Panc1 (cell line): Measurements from ENCODE around the gene BICDL2. TPM values are rescaled to one million over a fixed set of nuclear protein-coding genes. Genes with fewer than 3 reads are reported as not detected.

ENCODE experiments used
- ATAC-seq: fragments of 200-7000 bp; cut with Tn5 transposase; 2 replicates; pipeline ENCODE4 v1.9.1; 2020; ENCODE audit warnings: mild to moderate bottlenecking, moderate library complexity
- BruUV-seq: library from RNA; stranded (reverse); fragments of 400-500 nt; replicated peaks from 2 replicates; lab custom pipeline; 2021; lab: Mats Ljungman, UMichigan
- CTCF ChIA-PET: fragments of 300-600 bp; sonication (Branson Sonifier 250); formaldehyde crosslinking; loops from one replicate; lab custom pipeline; 2022; ENCODE audit warnings: antibody characterized with exemption; lab: Charles Lee
- POLR2A ChIA-PET: fragments of 300-600 bp; sonication (Branson Sonifier 250); formaldehyde crosslinking; loops from one replicate; lab custom pipeline; 2022; ENCODE audit warnings: antibody characterized with exemption; lab: Charles Lee
- DNase-seq: peaks from one replicate; pipeline ENCODE4 v3.0.0-alpha.2; 2010; ENCODE audit warnings: low read depth, low spot score
- H3K27ac ChIP-seq: 2 replicates; pipeline ENCODE4 v1.5.1; 2011; ENCODE audit warnings: mild to moderate bottlenecking, low read length, inconsistent platforms
- H3K27me3 ChIP-seq: fragments of 200-500 bp; sonication (Bioruptor generic); 2 replicates; pipeline ENCODE4 v1.6.0; 2014; ENCODE audit warnings: low read length, inconsistent platforms; ENCODE audit not compliant: control insufficient read depth, insufficient read depth
- H3K36me3 ChIP-seq: fragments of 200-500 bp; sonication (Bioruptor generic); 2 replicates; pipeline ENCODE4 v1.5.1; 2014; ENCODE audit warnings: inconsistent platforms, mild to moderate bottlenecking, low read length, moderate library complexity; ENCODE audit not compliant: control insufficient read depth, insufficient read depth
- H3K4me1 ChIP-seq: 2 replicates; pipeline ENCODE4 v1.5.1; 2011; ENCODE audit warnings: inconsistent platforms, mild to moderate bottlenecking, low read length, moderate library complexity; ENCODE audit not compliant: control insufficient read depth, insufficient read depth
- H3K4me3 ChIP-seq, 2 experiments: 2 replicates each; pipeline ENCODE4 v1.5.1; 2011 to 2012; ENCODE audit warnings: low read depth in 2 of 2, low read length in 2 of 2, mild to moderate bottlenecking in 2 of 2, inconsistent platforms in 1 of 2, moderate library complexity in 1 of 2
- H3K9me3 ChIP-seq: fragments of 200-500 bp; sonication (Bioruptor generic); 2 replicates; pipeline ENCODE4 v1.5.1; 2014; ENCODE audit warnings: low read depth, mild to moderate bottlenecking, inconsistent platforms, low read length, moderate library complexity; ENCODE audit not compliant: control insufficient read depth, insufficient read depth
- POLR2AphosphoS5 ChIP-seq: IDR thresholded peaks from 2 replicates; pipeline ENCODE4 v1.6.1; 2012; ENCODE audit warnings: mild to moderate bottlenecking, low read depth, low read length, moderate library complexity
- SIN3A ChIP-seq: IDR thresholded peaks from 2 replicates; pipeline ENCODE4 v1.6.1; 2012; ENCODE audit warnings: low read depth, mild to moderate bottlenecking, low read length, moderate library complexity, borderline replicate concordance; ENCODE audit not compliant: insufficient read depth
- TCF7L2 ChIP-seq: IDR thresholded peaks from 2 replicates; pipeline ENCODE4 v1.6.1; 2011; ENCODE audit warnings: mild to moderate bottlenecking, low read depth, low read length, inconsistent platforms
- in situ Hi-C: cut with HindIII; loops from 2 replicates; pipeline ENCODE4 v1.10.0; 2016; ENCODE audit warnings: low sequenced_read_pairs, low pct_unique_long_range_greater_than_20kb
- intact Hi-C: fragments of 100-400 bp; cut with micrococcal nuclease; formaldehyde crosslinking; loops from one replicate; pipeline ENCODE4 v1.10.0; 2022; ENCODE audit not compliant: unreplicated experiment
- total RNA-seq: library from RNA; stranded (reverse); gene quantifications from one replicate; pipeline ENCODE4 v1.2.1, GENCODE V29; 2021; ENCODE audit not compliant: unreplicated experiment
- TF ChIP-seq, protein P1 (sequence below), 2 experiments: IDR thresholded peaks; 2 replicates each; pipeline ENCODE4 v1.6.1; 2011 to 2012; ENCODE audit warnings: low read depth in 2 of 2, control low read depth in 1 of 2, low read length in 1 of 2, mild to moderate bottlenecking in 1 of 2, moderate library complexity in 1 of 2; ENCODE audit not compliant: insufficient read depth in 1 of 2
- TF ChIP-seq, protein P2 (sequence below): fragments of 450-650 bp; IDR thresholded peaks from 2 replicates; pipeline ENCODE4 v1.5.1; 2017; ENCODE audit warnings: mild to moderate bottlenecking

Gene BICDL2
- total RNA-seq, 1 experiment from 2014 or later: 0.21 TPM

DNA sequence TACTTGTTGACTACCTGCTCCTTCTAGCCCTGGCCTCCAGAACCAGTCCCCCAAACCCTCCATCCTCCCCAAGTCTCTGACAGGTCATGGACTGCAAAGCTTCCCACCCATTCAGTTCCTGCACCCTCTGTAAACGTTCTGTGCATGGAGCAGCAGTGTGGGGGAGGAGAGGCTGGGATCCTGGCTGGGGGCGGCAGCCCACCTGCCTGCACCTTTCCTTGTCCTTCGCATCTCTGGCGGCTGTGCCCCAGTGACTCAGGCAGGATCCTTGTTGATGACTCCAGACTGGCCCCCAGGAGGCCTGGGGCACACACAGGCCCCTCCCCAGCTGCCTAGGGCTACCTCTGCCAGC is 54.9 kb downstream of the BICDL2 start:
- Histone ChIP-seq H3K36me3 (peaks cover 2% of the 10 kb centered on the region; the same call in 1 of the 2 replicates), H3K27me3 (no peaks in the 10 kb centered on the region), H3K4me1 (peaks cover 36% of the 10 kb centered on the region), H3K9me3 (no peaks in the 10 kb centered on the region), H3K27ac (peak overlapping the region; percentile 96), H3K4me3 (peak overlapping the region in 1 of 2 experiments; percentile 70; a peak in 2 of 4 replicates)
- CTCF ChIA-PET: no interaction called here
- TSS peak; percentile 95 for BruUV-seq
- in situ Hi-C loops: no loop called here
- no peak for DNase-seq
- no peak for ATAC-seq
- POLR2A ChIA-PET: no interaction called here
- intact Hi-C loops: no loop called here
- TF ChIP-seq, protein P1, sequence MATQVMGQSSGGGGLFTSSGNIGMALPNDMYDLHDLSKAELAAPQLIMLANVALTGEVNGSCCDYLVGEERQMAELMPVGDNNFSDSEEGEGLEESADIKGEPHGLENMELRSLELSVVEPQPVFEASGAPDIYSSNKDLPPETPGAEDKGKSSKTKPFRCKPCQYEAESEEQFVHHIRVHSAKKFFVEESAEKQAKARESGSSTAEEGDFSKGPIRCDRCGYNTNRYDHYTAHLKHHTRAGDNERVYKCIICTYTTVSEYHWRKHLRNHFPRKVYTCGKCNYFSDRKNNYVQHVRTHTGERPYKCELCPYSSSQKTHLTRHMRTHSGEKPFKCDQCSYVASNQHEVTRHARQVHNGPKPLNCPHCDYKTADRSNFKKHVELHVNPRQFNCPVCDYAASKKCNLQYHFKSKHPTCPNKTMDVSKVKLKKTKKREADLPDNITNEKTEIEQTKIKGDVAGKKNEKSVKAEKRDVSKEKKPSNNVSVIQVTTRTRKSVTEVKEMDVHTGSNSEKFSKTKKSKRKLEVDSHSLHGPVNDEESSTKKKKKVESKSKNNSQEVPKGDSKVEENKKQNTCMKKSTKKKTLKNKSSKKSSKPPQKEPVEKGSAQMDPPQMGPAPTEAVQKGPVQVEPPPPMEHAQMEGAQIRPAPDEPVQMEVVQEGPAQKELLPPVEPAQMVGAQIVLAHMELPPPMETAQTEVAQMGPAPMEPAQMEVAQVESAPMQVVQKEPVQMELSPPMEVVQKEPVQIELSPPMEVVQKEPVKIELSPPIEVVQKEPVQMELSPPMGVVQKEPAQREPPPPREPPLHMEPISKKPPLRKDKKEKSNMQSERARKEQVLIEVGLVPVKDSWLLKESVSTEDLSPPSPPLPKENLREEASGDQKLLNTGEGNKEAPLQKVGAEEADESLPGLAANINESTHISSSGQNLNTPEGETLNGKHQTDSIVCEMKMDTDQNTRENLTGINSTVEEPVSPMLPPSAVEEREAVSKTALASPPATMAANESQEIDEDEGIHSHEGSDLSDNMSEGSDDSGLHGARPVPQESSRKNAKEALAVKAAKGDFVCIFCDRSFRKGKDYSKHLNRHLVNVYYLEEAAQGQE (IDR thresholded peaks at IDR 0.05; ENCODE audit: insufficient read depth in 1 of 2, low read depth in 2 of 2, low read length in 1 of 2): no peak
- TF ChIP-seq, protein P2, sequence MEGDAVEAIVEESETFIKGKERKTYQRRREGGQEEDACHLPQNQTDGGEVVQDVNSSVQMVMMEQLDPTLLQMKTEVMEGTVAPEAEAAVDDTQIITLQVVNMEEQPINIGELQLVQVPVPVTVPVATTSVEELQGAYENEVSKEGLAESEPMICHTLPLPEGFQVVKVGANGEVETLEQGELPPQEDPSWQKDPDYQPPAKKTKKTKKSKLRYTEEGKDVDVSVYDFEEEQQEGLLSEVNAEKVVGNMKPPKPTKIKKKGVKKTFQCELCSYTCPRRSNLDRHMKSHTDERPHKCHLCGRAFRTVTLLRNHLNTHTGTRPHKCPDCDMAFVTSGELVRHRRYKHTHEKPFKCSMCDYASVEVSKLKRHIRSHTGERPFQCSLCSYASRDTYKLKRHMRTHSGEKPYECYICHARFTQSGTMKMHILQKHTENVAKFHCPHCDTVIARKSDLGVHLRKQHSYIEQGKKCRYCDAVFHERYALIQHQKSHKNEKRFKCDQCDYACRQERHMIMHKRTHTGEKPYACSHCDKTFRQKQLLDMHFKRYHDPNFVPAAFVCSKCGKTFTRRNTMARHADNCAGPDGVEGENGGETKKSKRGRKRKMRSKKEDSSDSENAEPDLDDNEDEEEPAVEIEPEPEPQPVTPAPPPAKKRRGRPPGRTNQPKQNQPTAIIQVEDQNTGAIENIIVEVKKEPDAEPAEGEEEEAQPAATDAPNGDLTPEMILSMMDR: no peak
- TF ChIP-seq TCF7L2 (no peak), SIN3A (no peak), POLR2AphosphoS5 (no peak)

DNA sequence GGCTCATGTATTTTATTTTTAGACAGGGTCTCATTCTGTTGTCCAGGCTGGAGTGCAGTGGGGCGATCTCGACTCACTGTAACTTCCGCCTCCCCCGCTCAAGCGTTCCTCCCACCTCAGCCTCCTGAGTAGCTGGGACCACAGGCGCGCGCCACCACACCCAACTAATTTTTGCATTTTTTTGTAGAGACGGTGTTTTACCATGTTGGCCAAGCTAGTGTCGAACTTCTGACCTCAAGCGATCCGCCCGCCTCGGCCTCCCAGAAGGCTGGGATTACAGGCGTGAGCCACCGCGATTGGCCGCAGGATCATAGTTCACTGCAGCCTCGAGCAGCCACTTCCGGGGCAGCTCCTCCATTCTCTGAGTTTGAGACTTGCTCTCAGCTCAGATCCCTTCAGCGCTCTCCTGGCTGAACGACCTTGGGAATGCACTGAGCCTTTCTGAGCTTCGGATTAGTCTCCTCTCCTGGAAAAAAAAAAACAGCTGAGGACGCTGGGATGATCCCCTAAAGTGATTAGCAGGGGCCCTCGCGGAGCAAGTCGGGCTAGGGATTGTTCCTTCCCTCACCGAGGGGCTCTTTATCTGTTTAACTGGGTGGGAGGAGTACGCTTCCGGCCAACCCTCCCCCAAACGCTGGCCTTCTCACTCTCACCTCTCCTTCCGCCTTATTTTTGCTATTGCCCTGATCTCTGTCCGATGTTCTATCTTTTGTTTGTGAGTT is 55.4 kb downstream of the BICDL2 start:
- Histone ChIP-seq H3K27me3 (no peaks in the 10 kb centered on the region), H3K4me1 (peaks cover 36% of the 10 kb centered on the region), H3K36me3 (peaks cover 2% of the 10 kb centered on the region; the same call in 1 of the 2 replicates), H3K4me3 (peak overlapping the region; percentile 70 to 71), H3K27ac (peak overlapping the region; percentile 96), H3K9me3 (no peaks in the 10 kb centered on the region)
- TF ChIP-seq SIN3A (no peak), POLR2AphosphoS5 (no peak), TCF7L2 (no peak)
- TF ChIP-seq, protein P2: no peak
- TF ChIP-seq, protein P1 (IDR thresholded peaks at IDR 0.05; ENCODE audit: insufficient read depth in 1 of 2, low read depth in 2 of 2, low read length in 1 of 2): no peak
- intact Hi-C loops (no loop called here), in situ Hi-C loops (no loop called here)
- DNase-seq: no peak
- no TSS peak for BruUV-seq
- ATAC-seq: no peak
- CTCF ChIA-PET: no interaction called here
- POLR2A ChIA-PET: no interaction called here
